ENCODE measurements around the gene MUSK. TPM values are rescaled to one million over a fixed set of nuclear protein-coding genes. Genes with fewer than 3 reads are reported as not detected.

MUSK gene
- total RNA-seq, 6 donors from 2014 or later = 0.76 to 6.1 (median 3.9) TPM

DNA sequence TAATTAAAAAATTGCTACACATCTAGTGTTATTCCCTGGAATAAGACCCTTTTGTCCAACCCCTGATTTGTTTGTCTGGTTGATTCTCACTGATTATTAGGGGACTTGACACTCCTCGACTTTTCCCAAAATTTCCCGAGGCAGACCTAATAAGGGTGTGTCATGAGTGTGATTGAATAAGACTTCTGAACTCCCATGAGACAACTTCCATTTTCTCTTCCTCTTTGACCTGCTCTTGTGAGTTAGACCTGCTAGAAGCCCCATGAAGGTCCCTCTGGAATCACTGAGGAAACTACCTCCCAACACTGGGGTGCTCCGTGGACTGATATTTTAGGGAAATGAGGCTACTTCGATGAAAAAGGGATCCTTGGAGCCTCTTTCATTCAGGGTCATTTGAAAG lies 83.4 kb downstream of the MUSK start:
- TF ChIP-seq EP300 (IDR thresholded peaks at IDR 0.05) (no peak), POLR2A (IDR thresholded peaks at IDR 0.05) (no peak), POLR2AphosphoS5 (IDR thresholded peaks at IDR 0.05) (no peak)
- TF ChIP-seq, protein P1, sequence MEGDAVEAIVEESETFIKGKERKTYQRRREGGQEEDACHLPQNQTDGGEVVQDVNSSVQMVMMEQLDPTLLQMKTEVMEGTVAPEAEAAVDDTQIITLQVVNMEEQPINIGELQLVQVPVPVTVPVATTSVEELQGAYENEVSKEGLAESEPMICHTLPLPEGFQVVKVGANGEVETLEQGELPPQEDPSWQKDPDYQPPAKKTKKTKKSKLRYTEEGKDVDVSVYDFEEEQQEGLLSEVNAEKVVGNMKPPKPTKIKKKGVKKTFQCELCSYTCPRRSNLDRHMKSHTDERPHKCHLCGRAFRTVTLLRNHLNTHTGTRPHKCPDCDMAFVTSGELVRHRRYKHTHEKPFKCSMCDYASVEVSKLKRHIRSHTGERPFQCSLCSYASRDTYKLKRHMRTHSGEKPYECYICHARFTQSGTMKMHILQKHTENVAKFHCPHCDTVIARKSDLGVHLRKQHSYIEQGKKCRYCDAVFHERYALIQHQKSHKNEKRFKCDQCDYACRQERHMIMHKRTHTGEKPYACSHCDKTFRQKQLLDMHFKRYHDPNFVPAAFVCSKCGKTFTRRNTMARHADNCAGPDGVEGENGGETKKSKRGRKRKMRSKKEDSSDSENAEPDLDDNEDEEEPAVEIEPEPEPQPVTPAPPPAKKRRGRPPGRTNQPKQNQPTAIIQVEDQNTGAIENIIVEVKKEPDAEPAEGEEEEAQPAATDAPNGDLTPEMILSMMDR (IDR thresholded peaks at IDR 0.05) = no peak
- Histone ChIP-seq H3K4me3 (no peak overlapping the region), H3K27me3 (no peaks in the 10 kb centered on the region), H3K27ac (no peak overlapping the region), H3K4me1 (no peaks in the 10 kb centered on the region), H3K36me3 (no peaks in the 10 kb centered on the region), H3K9me3 (no peaks in the 10 kb centered on the region)
- 93 to 100% methylated on average over 4 of the region's 4 CpGs for WGBS, 2 donors
- DNase-seq (no peak), ATAC-seq (ENCODE audit: low FRiP score in 2 of 2) (no peak)

DNA sequence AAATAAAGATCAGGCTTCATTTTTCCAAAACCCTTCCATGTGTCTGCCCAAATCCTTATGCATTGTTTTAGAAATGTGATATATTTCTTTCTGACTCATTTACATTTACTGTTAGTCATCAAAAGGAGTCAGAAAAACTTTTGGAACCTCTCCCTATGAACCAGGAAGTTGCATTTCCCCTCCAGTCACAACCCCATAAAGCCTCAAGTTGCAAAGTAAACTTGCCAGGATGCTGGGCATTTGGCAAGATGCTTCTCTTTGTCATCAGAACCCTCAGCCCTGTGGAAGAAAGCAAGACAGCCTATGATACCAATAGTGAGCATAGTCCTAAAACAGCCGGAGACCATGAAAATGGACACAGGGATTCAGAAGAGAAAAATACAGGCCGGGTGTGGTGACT lies 84.2 kb downstream of the MUSK start:
- no peaks in the 10 kb centered on the region for H3K9me3 ChIP-seq

DNA sequence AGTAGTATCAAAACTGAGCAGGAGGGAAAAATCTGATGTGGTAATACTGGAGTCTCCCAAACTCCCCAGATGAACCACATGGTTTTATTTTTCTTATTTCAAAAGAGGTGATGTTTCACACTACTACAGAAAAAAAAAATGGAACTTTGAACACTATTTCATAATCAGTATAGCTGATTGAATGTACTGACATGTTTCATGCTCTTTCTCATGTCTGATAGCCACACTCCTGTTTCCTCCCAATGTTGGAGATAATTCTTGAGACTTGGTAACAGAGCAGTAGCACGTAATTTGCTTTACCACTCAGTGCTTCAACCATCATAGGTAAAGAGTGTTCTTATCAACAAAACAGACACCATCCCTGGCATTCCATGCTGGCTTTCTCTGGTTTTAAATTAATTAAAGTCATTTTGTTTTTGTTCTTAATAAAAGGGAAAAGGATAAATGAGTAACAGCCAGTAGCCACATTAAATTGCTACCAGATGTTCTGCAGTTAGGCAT lies 85.2 kb downstream of the MUSK start:
- H3K27me3 ChIP-seq = no peaks in the 10 kb centered on the region
- DNase-seq (no peak), ATAC-seq (ENCODE audit: low FRiP score in 2 of 2) (peak in 1 of 2 donors; percentile 42)
- no peaks in the 10 kb centered on the region for H3K4me1 ChIP-seq
- no peaks in the 10 kb centered on the region for H3K36me3 ChIP-seq
- TF ChIP-seq POLR2A (IDR thresholded peaks at IDR 0.05) (no peak), EP300 (IDR thresholded peaks at IDR 0.05) (no peak), POLR2AphosphoS5 (IDR thresholded peaks at IDR 0.05) (no peak)
- TF ChIP-seq, protein P1 (IDR thresholded peaks at IDR 0.05) = no peak
- H3K27ac ChIP-seq = no peak overlapping the region
- WGBS, 2 donors = 89 to 91% methylated on average over 1 of the region's 1 CpG
- no peak overlapping the region for H3K4me3 ChIP-seq
- H3K9me3 ChIP-seq = no peaks in the 10 kb centered on the region

More for the DNA sequence above, 84.2 kb downstream of the MUSK start:
- H3K27ac ChIP-seq = peak overlapping the region in 1 of 4 donors; percentile 9
- TF ChIP-seq, protein P1 (IDR thresholded peaks at IDR 0.05) = no peak
- TF ChIP-seq POLR2A (IDR thresholded peaks at IDR 0.05) = no peak
- no peak for TF ChIP-seq EP300 (IDR thresholded peaks at IDR 0.05)
- no peak for TF ChIP-seq POLR2AphosphoS5 (IDR thresholded peaks at IDR 0.05)
- H3K4me3 ChIP-seq = no peak overlapping the region
- 88 to 90% methylated on average over 2 of the region's 2 CpGs for WGBS, 2 donors
- H3K4me1 ChIP-seq = no peaks in the 10 kb centered on the region
- ATAC-seq (ENCODE audit: low FRiP score in 2 of 2) = peak in 1 of 2 donors; percentile 20
- no peaks in the 10 kb centered on the region for H3K27me3 ChIP-seq
- no peak for DNase-seq
- no peaks in the 10 kb centered on the region for H3K36me3 ChIP-seq

DNA sequence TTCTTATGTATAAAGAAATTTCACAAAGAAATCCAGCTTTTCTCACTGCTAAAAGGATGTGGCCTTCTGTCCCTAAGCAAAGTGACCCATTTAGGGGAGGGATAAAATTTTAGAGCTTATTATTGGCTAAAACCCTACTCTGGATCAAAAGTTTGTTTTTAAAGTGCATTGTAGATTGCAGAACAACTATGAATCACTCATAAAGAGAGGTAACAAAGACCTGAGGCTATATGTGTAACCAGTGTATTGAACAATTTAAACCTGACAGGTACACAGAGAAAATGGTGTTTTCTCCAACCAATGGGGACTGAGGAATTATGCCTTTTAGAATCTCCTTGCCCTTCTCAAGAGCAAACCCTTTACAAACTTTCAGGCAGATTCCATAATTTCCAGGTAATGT lies 86.6 kb downstream of the MUSK start:
- ATAC-seq (ENCODE audit: low FRiP score in 2 of 2) = no peak
- no peak for TF ChIP-seq POLR2A (IDR thresholded peaks at IDR 0.05)
- TF ChIP-seq POLR2AphosphoS5 (IDR thresholded peaks at IDR 0.05) = no peak
- no peak for TF ChIP-seq EP300 (IDR thresholded peaks at IDR 0.05)
- TF ChIP-seq, protein P1 (IDR thresholded peaks at IDR 0.05) = no peak
- no peaks in the 10 kb centered on the region for H3K9me3 ChIP-seq

DNA sequence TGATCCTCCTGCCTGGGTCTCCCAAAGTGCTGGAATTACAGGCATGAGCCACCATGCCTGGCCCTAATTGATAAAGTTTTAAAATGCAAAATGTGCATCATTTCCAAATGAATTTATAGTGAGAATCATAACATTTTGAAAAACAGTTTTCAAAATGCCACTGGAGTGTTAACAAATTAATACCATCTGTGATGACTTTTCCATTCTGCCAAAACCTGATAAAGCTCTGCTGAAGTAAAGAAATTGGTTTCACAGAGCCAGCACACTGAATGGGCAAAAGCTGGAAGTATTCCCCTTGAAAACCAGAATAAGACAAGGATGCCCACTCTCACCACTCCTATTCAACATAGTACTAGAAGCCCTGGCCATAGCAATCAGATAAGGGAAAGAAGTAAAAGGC lies 89.6 kb downstream of the MUSK start:
- TF ChIP-seq POLR2AphosphoS5 (IDR thresholded peaks at IDR 0.05) (no peak), POLR2A (IDR thresholded peaks at IDR 0.05) (no peak), EP300 (IDR thresholded peaks at IDR 0.05) (no peak)
- TF ChIP-seq, protein P1 (IDR thresholded peaks at IDR 0.05) = no peak
- ATAC-seq (ENCODE audit: low FRiP score in 2 of 2) = no peak
- no peak overlapping the region for H3K27ac ChIP-seq
- no peaks in the 10 kb centered on the region for H3K4me1 ChIP-seq
- H3K36me3 ChIP-seq = no peaks in the 10 kb centered on the region
- no peak overlapping the region for H3K4me3 ChIP-seq
- no peak for DNase-seq
- no peaks in the 10 kb centered on the region for H3K27me3 ChIP-seq
- no peaks in the 10 kb centered on the region for H3K9me3 ChIP-seq

More for the DNA sequence above, 86.6 kb downstream of the MUSK start:
- no peak overlapping the region for H3K27ac ChIP-seq
- H3K4me3 ChIP-seq = no peak overlapping the region
- DNase-seq = no peak
- H3K4me1 ChIP-seq = no peaks in the 10 kb centered on the region
- H3K36me3 ChIP-seq = no peaks in the 10 kb centered on the region
- no peaks in the 10 kb centered on the region for H3K27me3 ChIP-seq
